NT2/D1 (cell line): ENCODE data around the gene RPS6KC1.

Experiments
- SUZ12 ChIP-seq: IDR thresholded peaks from 2 replicates; pipeline ENCODE4 v1.6.1; 2011; ENCODE audit not compliant: insufficient read length, insufficient read depth; ENCODE audit errors: extremely low read depth
- YY1 ChIP-seq: IDR thresholded peaks from 2 replicates; pipeline ENCODE4 v1.6.1; 2011; ENCODE audit not compliant: insufficient read length, insufficient read depth
- ZNF274 ChIP-seq: IDR thresholded peaks from 2 replicates; pipeline ENCODE4 v1.6.1; 2011; ENCODE audit warnings: mild to moderate bottlenecking, low read depth, low read length

GRCh38 chr1:213003256-213003655, 47.8 kb upstream of the RPS6KC1 start:
- TF ChIP-seq SUZ12 (no peak), ZNF274 (no peak), YY1 (no peak)
